GM12865 (cell line): Measurements from ENCODE around the gene GCSAML.
"Not testable (repeated sequence)": the region's sequence is repeated elsewhere in the genome, so short reads cannot be mapped to it uniquely, and the experiment has no call there.

Experiments
- DNase-seq: peaks from one replicate; pipeline ENCODE4 v3.0.0; 2010; ENCODE audit warnings: low read depth
- H3K4me3 ChIP-seq: 2 replicates; pipeline ENCODE4 v1.5.1; 2011; ENCODE audit warnings: mild to moderate bottlenecking, low read depth, low read length, control low read depth
- TF ChIP-seq, protein P1 (sequence below): IDR thresholded peaks from 2 replicates; pipeline ENCODE4 v1.5.1; 2011; ENCODE audit warnings: low read length, control low read depth, low read depth, inconsistent platforms; ENCODE audit not compliant: insufficient read depth; ENCODE audit errors: missing control alignments

The GCSAML gene

DNA sequence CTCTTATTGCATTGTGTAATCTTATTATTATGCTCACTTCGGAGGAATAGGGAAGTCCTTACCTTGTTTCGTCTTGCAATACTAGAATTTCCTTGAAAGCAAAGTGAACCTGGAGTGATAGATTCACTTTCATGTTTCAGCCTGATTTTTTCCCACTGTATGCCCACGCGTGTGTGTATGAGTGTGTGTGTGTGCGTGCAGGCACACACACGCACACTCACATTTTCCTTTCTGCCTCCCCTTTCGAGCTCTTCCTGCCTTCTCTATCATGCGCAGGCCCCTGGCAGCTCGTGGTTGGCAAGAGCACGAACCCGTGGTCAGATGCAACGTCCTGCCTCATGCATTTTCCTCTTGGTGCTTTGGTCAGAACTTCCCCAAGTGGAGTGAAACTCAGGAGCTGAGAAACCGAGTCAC lies at the start of gene GCSAML:
Gene GCSAML, plus strand, starts transcription at position 366 of the 414 bp plus-strand sequence. CDS start 58 bp downstream, outside the sequence.
- no peak within 1 kb of the TSS for H3K4me3 ChIP-seq
- TF ChIP-seq, protein P1, sequence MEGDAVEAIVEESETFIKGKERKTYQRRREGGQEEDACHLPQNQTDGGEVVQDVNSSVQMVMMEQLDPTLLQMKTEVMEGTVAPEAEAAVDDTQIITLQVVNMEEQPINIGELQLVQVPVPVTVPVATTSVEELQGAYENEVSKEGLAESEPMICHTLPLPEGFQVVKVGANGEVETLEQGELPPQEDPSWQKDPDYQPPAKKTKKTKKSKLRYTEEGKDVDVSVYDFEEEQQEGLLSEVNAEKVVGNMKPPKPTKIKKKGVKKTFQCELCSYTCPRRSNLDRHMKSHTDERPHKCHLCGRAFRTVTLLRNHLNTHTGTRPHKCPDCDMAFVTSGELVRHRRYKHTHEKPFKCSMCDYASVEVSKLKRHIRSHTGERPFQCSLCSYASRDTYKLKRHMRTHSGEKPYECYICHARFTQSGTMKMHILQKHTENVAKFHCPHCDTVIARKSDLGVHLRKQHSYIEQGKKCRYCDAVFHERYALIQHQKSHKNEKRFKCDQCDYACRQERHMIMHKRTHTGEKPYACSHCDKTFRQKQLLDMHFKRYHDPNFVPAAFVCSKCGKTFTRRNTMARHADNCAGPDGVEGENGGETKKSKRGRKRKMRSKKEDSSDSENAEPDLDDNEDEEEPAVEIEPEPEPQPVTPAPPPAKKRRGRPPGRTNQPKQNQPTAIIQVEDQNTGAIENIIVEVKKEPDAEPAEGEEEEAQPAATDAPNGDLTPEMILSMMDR, result no peak
- no peak for DNase-seq

DNA sequence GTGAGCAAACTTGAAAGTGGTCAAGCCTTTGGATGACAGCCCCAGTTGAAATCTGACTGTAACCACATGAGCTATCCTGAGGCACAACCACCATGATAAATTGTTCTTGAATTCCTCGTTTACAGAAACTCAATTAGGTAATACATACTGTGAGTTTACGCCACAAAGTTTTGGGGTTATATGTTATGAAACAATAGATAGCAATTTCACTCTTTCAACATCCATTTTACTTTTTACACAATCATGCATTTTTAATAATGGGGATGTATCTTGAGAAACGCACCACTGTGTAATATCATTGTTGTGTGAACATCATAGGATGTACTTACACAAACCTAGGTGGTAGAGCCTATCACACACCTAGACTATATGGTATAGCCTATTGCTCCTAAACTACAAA lies 48.1 kb upstream of the GCSAML start:
- no peak for DNase-seq
- H3K4me3 ChIP-seq, result no peak overlapping the region
- TF ChIP-seq, protein P1, result no peak

DNA sequence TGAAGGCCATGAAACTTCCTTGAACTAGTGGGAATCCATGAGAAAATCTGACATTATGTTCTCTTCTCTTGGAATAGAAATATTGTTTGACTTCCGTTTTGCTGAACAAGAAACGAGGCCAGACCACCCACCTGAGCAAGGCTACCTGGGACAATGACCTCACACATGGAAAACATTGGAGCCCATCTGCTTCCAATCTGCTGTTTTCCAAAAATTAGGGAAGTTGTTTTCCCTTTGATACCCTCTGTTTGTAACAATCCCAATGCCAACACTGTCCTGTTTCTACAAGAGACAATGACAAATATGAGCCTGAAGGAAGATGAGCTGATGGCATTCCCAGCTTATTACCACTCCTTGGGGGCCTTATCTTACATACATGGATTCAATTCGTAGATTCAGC lies 42.1 kb upstream of the GCSAML start:
- no peak for DNase-seq
- TF ChIP-seq, protein P1, result no peak
- no peak overlapping the region for H3K4me3 ChIP-seq

DNA sequence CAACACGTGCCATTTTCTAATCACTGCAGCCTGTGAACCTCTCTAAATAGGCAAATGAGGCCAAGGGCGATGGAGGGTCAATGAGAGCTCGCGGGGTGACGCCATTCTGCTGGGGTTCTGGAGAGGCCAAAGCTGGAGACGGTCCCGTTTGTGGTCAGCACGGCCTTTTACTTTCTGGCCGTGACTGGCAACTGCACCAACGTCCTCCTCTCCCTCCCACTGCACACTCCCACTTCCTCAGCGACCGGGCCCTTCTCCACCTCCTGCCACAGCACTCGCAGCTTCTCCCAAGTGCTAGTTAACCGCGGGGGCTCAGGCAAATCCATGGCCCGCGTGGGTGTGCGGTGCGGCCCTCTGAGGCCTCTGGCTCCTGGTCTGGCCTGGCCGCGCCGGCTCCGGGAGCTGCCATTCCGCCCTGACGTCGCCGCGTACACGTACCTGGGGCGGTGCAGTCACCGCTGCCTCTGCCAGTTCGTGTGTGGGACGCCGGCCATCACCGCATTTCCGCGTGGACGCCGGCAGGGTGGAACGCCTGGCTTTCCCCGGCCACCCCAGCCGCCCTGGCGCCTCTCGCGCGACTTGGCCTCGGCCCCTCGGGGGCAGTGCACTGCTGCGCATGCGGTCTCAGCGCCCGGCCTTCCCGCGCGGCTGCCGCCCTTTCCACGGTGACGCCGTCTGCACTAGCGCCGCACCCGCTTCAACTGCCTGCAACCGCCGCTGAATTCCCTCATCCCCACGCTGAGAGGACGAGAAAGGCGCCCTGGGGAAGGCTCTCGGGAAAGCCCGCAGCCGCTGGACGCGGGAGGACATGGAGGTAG lies 30.9 kb upstream of the GCSAML start:
- no peak for DNase-seq
- H3K4me3 ChIP-seq, result no peak overlapping the region
- TF ChIP-seq, protein P1, result no peak

DNA sequence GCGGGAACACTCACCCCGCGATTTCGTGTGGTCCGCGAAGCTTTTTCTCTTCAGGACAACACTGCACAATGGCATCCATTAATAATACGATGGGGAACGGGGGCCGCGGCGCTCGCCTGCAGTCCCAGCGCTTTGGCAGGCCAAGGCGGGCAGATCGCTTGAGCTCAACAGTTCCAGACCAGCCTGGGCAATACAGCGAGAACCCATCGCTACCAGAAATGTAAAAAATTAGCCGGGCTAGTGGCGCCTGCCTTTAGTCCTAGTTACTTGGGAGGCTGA lies 30.4 kb upstream of the GCSAML start:
- no peak for DNase-seq
- TF ChIP-seq, protein P1, result no peak
- no peak overlapping the region for H3K4me3 ChIP-seq

DNA sequence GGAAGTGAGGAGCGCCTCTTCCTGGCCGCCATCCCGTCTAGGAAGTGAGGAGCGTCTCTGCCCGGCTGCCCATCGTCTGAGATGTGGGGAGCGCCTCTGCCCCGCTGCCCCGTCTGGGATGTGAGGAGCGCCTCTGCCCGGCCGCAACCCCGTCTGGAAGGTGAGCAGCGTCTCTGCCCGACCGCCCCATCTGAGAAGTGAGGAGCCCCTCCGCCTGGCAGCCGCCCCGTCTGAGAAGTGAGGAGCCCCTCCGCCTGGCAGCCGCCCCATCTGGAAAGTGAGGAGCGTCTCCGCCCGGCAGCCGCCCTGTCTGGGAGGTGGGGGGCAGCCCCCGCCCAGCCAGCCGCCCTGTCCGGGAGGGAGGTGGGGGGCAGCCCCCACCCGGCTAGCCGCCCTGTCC lies 27.0 kb upstream of the GCSAML start:
- not testable (repeated sequence) for DNase-seq, H3K4me3 ChIP-seq

DNA sequence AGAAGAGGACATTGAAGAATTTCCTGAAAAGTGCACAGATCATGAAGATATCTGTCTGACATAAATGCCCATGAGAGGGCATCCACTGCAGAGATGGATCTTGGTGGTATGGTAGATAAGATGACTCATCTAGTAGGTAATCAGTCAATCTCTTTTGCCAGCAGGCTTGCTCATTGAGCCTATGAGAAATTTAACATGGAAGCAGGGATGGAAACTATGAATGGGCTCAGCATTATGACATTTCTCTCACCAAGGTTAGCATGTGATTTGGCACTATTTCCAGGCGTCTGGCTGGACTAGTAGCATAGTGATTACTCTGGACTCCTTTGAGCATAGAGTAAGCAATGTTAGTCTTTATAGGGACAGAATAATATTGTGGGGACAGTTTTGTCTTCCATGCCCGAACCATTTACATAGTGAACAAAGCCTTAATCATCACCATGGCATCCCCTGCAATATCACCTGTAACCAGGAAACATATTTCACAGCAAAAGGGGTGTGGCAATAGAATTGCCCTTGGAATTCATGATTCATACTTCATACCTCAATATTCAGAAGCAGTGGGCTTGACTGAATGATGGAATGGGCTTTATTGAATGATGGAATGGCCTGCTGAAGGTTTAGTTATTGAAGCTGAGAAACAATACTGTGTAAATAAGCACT lies 20.0 kb upstream of the GCSAML start:
- TF ChIP-seq, protein P1, result no peak
- DNase-seq, result no peak
- H3K4me3 ChIP-seq, result no peak overlapping the region
